GM12875 (cell line): Measurements from ENCODE around the gene LRP2BP.
"Not testable (repeated sequence)": the region's sequence is repeated elsewhere in the genome, so short reads cannot be mapped to it uniquely, and the experiment has no call there.

ENCODE experiments used
- H3K4me3 ChIP-seq: one replicate; pipeline ENCODE4 v1.5.1; 2011; ENCODE audit warnings: low read depth, low read length, control low read depth
- CTCF ChIP-seq: IDR thresholded peaks from 2 replicates; pipeline ENCODE4 v1.5.1; 2011; ENCODE audit warnings: low read depth, mild to moderate bottlenecking, control low read depth, inconsistent platforms, low read length, moderate library complexity, borderline replicate concordance; ENCODE audit not compliant: insufficient read depth

The LRP2BP gene

GRCh38 chr4:185341377-185341776, 54.3 kb downstream of the LRP2BP start:
- H3K4me3 ChIP-seq: no peak overlapping the region
- TF ChIP-seq CTCF: no peak

GRCh38 chr4:185339941-185340340, 55.8 kb downstream of the LRP2BP start:
- TF ChIP-seq CTCF: no peak
- H3K4me3 ChIP-seq: no peak overlapping the region

GRCh38 chr4:185335579-185335978, 60.1 kb downstream of the LRP2BP start:
- no peak overlapping the region for H3K4me3 ChIP-seq
- TF ChIP-seq CTCF: no peak

GRCh38 chr4:185334326-185334725, 61.4 kb downstream of the LRP2BP start:
- no peak for TF ChIP-seq CTCF
- H3K4me3 ChIP-seq: no peak overlapping the region

GRCh38 chr4:185332575-185333464, 62.9 kb downstream of the LRP2BP start:
- TF ChIP-seq CTCF: no peak
- H3K4me3 ChIP-seq: no peak overlapping the region

- H3K4me3 ChIP-seq: not testable (repeated sequence)
Measured at GRCh38 chr4:185329879-185330510, 65.7 kb downstream of the LRP2BP start.

- TF ChIP-seq CTCF: no peak
- H3K4me3 ChIP-seq: no peak overlapping the region
Measured at GRCh38 chr4:185328586-185328985, 67.1 kb downstream of the LRP2BP start.

GRCh38 chr4:185325721-185326120, 70.0 kb downstream of the LRP2BP start:
- H3K4me3 ChIP-seq: not testable (repeated sequence)

GRCh38 chr4:185324361-185324760, 71.4 kb downstream of the LRP2BP start:
- H3K4me3 ChIP-seq: not testable (repeated sequence)
